Activated CD4-positive, alpha-beta T cell treated with anti-CD3 and anti-CD28 coated beads, Interleukin-2, amount 10 ng/mL, durations not matched to agents 7 days and 5 days (primary cell): ENCODE results near the gene MACROD1. TPM values are rescaled to one million over a fixed set of nuclear protein-coding genes. Genes with fewer than 3 reads are reported as not detected.

Source experiments
- CTCF ChIA-PET: fragments of 350-600 bp; sonication (Branson Sonifier 250); formaldehyde crosslinking; loops from one replicate; lab custom pipeline; 2021; ENCODE audit warnings: antibody characterized with exemption; lab: Charles Lee
- POLR2A ChIA-PET: fragments of 350-600 bp; sonication (Branson Sonifier 250); formaldehyde crosslinking; loops from one replicate; lab custom pipeline; 2021; ENCODE audit warnings: antibody characterized with exemption; lab: Charles Lee
- DNase-seq: peaks from one replicate; pipeline ENCODE4 v3.0.0-alpha.2; 2020
- H3K27ac Mint-ChIP-seq: one replicate; pipeline ENCODE4 v1.8.0; 2021; ENCODE audit warnings: mild to moderate bottlenecking, moderate library complexity, mixed read lengths
- H3K27me3 Mint-ChIP-seq: one replicate; pipeline ENCODE4 v1.8.0; 2021; ENCODE audit warnings: mixed read lengths
- H3K36me3 Mint-ChIP-seq: one replicate; pipeline ENCODE4 v1.8.0; 2021; ENCODE audit warnings: low read depth, mixed read lengths
- H3K4me1 Mint-ChIP-seq: one replicate; pipeline ENCODE4 v1.8.0; 2021; ENCODE audit warnings: mixed read lengths
- H3K4me3 Mint-ChIP-seq: one replicate; pipeline ENCODE4 v1.8.0; 2021; ENCODE audit warnings: mild to moderate bottlenecking, moderate library complexity, mixed read lengths
- H3K9me3 Mint-ChIP-seq: one replicate; pipeline ENCODE4 v1.8.0; 2021; ENCODE audit warnings: mixed read lengths
- total RNA-seq, 2 experiments: library from RNA; stranded (reverse); gene quantifications; one replicate each; pipeline ENCODE4 v1.2.3, GENCODE V29; 2021

Gene MACROD1
- total RNA-seq, 2 experiments from 2014 or later = 9.2 to 11.6 TPM

DNA sequence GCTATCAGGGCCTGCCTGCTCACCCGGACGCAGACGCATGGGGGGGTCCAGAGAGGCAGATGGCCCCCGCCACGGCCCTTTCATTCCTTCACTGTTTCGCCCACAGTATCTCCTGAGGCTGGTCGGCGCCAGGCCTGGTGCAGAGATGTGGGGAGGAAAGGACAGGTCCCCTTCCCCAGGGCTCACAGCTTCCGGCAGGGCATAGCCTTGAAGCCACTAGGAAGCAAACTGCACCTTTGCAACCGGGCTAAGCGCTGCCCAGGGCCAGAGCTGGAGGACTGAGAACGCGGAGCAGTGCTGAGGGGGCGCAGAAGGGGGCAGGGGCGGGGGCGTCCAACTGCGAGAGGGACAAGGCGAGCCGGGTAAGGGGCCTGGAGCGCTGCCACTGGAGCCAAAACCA is 150.4 kb downstream of the MACROD1 start:
- ChIA-PET CTCF (interaction anchor here (0.6 to 3.1 kb wide), 3 partner anchors 14 to 217 kb away, joined by 3 to 21 read pairs (median 3); no protein-coding TSS in a partner anchor), POLR2A (no interaction called here)
- no peak overlapping the region for H3K4me3 Mint-ChIP-seq
- peaks cover 8% of the 10 kb centered on the region for H3K9me3 Mint-ChIP-seq
- no peak overlapping the region for H3K27ac Mint-ChIP-seq
- no peak for DNase-seq
- H3K36me3 Mint-ChIP-seq = no peaks in the 10 kb centered on the region
- no peaks in the 10 kb centered on the region for H3K4me1 Mint-ChIP-seq
- no peaks in the 10 kb centered on the region for H3K27me3 Mint-ChIP-seq

DNA sequence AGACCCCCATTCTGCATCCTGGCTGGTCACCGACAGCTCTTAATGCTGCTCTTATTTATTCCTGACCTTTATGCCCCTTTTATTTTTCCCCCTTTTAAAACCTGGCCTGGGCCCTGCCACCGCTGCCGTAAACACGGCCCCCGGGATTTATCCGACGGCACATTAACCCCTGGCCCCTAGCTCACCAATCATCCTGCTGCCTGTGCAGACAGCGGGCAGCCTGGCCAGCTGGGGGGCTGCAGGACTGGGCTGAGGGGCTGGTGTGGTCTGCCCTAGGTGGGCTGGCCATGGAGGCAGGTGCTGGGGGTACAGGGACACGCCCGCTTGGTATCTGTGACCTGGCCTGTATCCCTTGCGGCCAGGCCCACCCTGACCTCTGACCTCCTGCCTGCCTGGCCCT is 151.6 kb downstream of the MACROD1 start:
- DNase-seq = no peak
- H3K27ac Mint-ChIP-seq = no peak overlapping the region
- no peaks in the 10 kb centered on the region for H3K27me3 Mint-ChIP-seq
- peaks cover 8% of the 10 kb centered on the region for H3K9me3 Mint-ChIP-seq
- POLR2A ChIA-PET = no interaction called here
- CTCF ChIA-PET = interaction anchor here (2.0 to 3.1 kb wide), 2 partner anchors 9 to 13 kb away, joined by 6 to 21 read pairs; no protein-coding TSS in a partner anchor
- H3K4me1 Mint-ChIP-seq = no peaks in the 10 kb centered on the region
- H3K4me3 Mint-ChIP-seq = no peak overlapping the region
- H3K36me3 Mint-ChIP-seq = no peaks in the 10 kb centered on the region

DNA sequence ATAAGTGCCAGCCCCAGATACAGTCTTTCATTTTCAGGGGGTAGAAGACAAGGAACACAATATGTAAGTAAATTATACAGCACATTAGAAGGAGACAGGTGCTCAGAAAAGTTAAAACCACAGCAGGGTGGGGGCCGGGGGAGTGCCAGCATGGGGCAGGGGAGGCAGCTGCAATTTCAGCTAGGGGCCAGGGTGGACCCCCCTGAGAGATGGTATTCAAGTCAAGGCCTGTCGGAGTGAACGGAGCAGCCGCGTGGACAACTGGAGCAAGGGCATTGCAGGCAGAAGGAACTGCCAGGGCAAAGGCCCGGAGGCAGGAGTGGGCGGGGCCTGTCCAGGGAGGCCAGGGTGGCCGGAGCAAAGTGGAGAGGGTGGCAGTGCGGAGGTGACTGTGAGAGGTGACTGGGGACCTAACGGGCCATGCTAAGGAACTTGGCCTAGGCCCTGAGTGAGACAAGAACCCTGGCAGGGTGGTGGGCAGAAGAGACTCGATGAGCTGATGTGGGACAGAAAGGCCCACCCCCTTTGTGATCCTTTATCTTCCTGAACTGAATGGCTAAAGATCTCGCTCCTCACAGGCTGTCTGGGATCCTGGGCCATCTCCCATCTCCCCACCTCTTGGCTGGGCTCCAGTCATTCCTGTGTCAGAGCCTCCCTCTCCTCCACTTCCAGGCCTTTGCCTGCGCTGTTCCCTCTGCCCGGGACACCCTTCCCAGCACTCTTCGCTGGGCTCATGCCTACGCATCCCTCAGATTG is 152.6 kb downstream of the MACROD1 start:
- CTCF ChIA-PET = interaction anchor here (2.0 to 3.1 kb wide), 2 partner anchors 10 to 12 kb away, joined by 6 to 21 read pairs; no protein-coding TSS in a partner anchor
- H3K36me3 Mint-ChIP-seq = no peaks in the 10 kb centered on the region

DNA sequence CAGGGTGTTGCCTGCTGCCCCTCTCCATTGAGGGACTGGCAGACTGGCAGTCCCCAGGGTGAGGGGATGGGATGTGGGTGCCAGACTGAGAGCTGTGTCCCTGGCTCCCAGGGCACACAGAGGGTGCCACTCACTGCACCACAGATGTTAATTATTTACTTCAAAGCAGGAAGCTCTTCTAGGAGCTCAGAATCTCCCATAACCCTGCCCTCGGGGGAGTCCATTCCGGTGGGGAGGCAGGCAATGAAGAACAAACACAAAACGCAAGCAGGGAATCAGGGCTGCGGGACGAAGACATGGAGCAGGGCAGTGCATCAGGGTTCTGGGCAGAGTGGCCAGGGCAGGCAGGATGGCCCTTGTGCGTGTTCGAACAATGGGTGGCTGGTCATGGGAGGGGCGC is 154.5 kb downstream of the MACROD1 start:
- Mint-ChIP-seq H3K9me3 (peaks cover 8% of the 10 kb centered on the region), H3K36me3 (no peaks in the 10 kb centered on the region), H3K4me1 (peaks cover 13% of the 10 kb centered on the region), H3K27me3 (peaks cover 24% of the 10 kb centered on the region), H3K4me3 (no peak overlapping the region), H3K27ac (no peak overlapping the region)
- ChIA-PET POLR2A (no interaction called here), CTCF (no interaction called here)
- DNase-seq = no peak

More for the DNA sequence above, 152.6 kb downstream of the MACROD1 start:
- DNase-seq = no peak
- Mint-ChIP-seq H3K4me1 (no peaks in the 10 kb centered on the region), H3K27ac (no peak overlapping the region), H3K27me3 (peaks cover 5% of the 10 kb centered on the region), H3K9me3 (peaks cover 8% of the 10 kb centered on the region), H3K4me3 (no peak overlapping the region)
- POLR2A ChIA-PET = no interaction called here

DNA sequence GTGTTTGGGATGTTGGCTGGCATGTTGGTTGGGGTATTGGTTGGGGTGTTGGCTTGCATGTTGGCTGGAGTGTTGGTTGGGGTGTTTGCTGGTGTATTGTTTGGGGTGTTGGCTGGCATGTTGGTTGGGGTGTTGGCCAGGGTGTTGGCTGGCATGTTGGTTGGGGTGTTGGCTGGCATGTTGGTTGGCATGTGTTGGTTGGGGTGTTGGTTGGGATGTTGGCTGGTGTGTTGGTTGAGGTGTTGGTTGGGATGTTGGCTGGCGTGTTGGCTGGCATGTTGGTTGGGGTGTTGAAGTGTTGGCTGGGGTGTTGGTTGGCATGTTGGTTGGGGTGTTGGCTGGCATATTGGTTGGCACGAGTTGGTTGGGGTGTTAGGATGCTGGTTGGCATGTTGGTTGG is 155.1 kb downstream of the MACROD1 start:
- Mint-ChIP-seq H3K9me3 (peaks cover 8% of the 10 kb centered on the region), H3K4me3 (no peak overlapping the region), H3K4me1 (peaks cover 13% of the 10 kb centered on the region), H3K27me3 (peaks cover 27% of the 10 kb centered on the region), H3K36me3 (no peaks in the 10 kb centered on the region), H3K27ac (no peak overlapping the region)
- DNase-seq = no peak
- POLR2A ChIA-PET = no interaction called here
- CTCF ChIA-PET = no interaction called here

- no peak for DNase-seq
- Mint-ChIP-seq H3K4me3 (no peak overlapping the region), H3K4me1 (peaks cover 13% of the 10 kb centered on the region), H3K27me3 (peaks cover 27% of the 10 kb centered on the region), H3K9me3 (peaks cover 8% of the 10 kb centered on the region), H3K27ac (no peak overlapping the region), H3K36me3 (no peaks in the 10 kb centered on the region)
- POLR2A ChIA-PET = no interaction called here
- CTCF ChIA-PET = interaction anchor here (1.6 kb wide), 1 partner anchor 8 kb away, joined by 4 read pairs; no protein-coding TSS in a partner anchor
These were observed 156.2 kb downstream of the MACROD1 start for GRCh38 chr11:64009710-64010109.

DNA sequence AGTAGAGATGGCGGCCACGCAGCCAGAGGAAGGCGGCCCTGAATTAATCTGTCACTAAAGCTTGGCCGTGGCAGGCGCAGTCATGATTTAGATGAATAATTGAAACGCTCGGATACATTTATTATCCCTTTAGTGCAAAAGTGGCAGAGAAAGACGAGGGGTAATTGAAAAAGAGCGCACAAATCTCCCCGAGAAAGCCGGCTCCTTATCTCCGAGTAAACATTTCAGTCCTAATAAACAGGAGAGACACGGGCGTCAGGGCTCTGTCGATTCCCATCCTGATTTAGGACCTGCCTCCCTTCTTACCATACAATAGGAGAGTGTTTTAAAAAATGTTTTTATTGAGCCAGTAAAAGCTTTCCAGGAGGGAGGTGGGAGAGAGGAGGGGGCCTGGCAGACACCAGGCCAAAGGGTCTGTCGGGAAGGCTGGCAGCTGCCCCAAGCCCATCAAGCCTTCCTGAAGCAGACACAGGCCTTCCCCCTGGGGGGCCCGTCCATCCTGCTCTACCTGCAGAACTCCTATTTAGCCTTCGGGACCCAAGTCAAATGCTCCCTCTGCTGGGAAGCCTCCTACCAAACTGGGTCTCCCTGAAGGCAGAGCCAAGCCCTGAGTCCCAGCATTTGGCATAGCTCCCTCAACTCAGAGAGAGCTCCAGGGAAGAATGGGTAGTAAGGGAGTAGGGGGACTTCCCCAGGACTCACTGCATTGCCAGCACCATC is 156.8 kb downstream of the MACROD1 start:
- H3K27me3 Mint-ChIP-seq = peaks cover 27% of the 10 kb centered on the region
- H3K27ac Mint-ChIP-seq = no peak overlapping the region
- CTCF ChIA-PET = interaction anchor here (0.9 to 1.6 kb wide), 2 partner anchors 9 kb away, joined by 3 to 4 read pairs; no protein-coding TSS in a partner anchor

DNA sequence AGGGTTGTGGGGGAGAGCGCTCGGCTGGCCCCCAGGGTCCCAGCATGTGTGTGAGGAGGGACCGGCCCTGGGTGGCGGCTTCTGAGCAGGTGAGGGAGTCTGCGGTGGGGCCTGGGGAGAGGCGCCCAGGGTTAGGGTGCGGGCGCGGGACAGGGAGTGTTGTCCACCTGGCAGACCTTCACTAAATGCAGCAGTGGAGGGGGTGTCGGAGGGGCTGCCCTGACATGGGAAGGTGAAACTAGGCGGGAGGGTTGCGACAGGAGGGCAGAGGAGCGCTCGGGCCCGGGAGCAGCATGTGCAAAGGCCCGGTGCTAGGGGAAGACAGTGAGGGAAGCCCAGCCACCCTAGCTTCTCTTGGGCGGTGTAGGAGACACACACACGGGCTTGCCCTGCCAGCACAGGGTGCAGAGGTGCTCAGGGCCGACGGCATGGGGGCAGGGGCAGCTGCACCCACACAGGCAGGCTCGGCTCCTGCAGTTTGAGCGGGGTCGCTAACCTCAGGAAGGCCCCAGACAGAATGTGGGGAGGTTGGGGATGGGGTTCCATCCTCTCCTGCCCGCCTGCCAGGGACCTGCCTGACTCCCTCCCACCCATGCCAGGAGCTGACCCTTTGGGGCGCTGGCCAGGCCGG is 157.5 kb downstream of the MACROD1 start:
- H3K27ac Mint-ChIP-seq = no peak overlapping the region
- peaks cover 13% of the 10 kb centered on the region for H3K4me1 Mint-ChIP-seq
- no peak for DNase-seq
- H3K36me3 Mint-ChIP-seq = no peaks in the 10 kb centered on the region
- CTCF ChIA-PET = interaction anchor here (0.9 to 1.6 kb wide), 2 partner anchors 8 to 10 kb away, joined by 3 to 4 read pairs; no protein-coding TSS in a partner anchor
- peaks cover 8% of the 10 kb centered on the region for H3K9me3 Mint-ChIP-seq
- peaks cover 27% of the 10 kb centered on the region for H3K27me3 Mint-ChIP-seq
- POLR2A ChIA-PET = no interaction called here
- H3K4me3 Mint-ChIP-seq = no peak overlapping the region

More for the DNA sequence above, 156.8 kb downstream of the MACROD1 start:
- no peak overlapping the region for H3K4me3 Mint-ChIP-seq
- peaks cover 13% of the 10 kb centered on the region for H3K4me1 Mint-ChIP-seq
- H3K36me3 Mint-ChIP-seq = no peaks in the 10 kb centered on the region
- peaks cover 8% of the 10 kb centered on the region for H3K9me3 Mint-ChIP-seq
- no peak for DNase-seq
- POLR2A ChIA-PET = interaction anchor here (0.6 kb wide), 1 partner anchor 30 kb away, joined by 3 read pairs; no protein-coding TSS in a partner anchor

GRCh38 chr11:64007629-64008282 is 158.2 kb downstream of the MACROD1 start:
- no peak overlapping the region for H3K4me3 Mint-ChIP-seq
- no peaks in the 10 kb centered on the region for H3K36me3 Mint-ChIP-seq
- H3K27ac Mint-ChIP-seq = no peak overlapping the region
- POLR2A ChIA-PET = no interaction called here
- H3K9me3 Mint-ChIP-seq = peaks cover 8% of the 10 kb centered on the region
- DNase-seq = no peak
- H3K4me1 Mint-ChIP-seq = peaks cover 13% of the 10 kb centered on the region
- H3K27me3 Mint-ChIP-seq = peaks cover 29% of the 10 kb centered on the region
- CTCF ChIA-PET = interaction anchor here (0.6 to 1.8 kb wide), 2 partner anchors 10 to 250 kb away, joined by 4 to 6 read pairs; no protein-coding TSS in a partner anchor

GRCh38 chr11:64007160-64007628 is 158.7 kb downstream of the MACROD1 start:
- Mint-ChIP-seq H3K36me3 (no peaks in the 10 kb centered on the region), H3K27ac (no peak overlapping the region), H3K4me3 (no peak overlapping the region), H3K27me3 (peaks cover 29% of the 10 kb centered on the region), H3K4me1 (peaks cover 13% of the 10 kb centered on the region), H3K9me3 (peaks cover 8% of the 10 kb centered on the region)
- no peak for DNase-seq
- CTCF ChIA-PET = interaction anchor here (0.6 to 1.8 kb wide), 2 partner anchors 10 to 249 kb away, joined by 4 to 6 read pairs; no protein-coding TSS in a partner anchor
- POLR2A ChIA-PET = no interaction called here

- Mint-ChIP-seq H3K9me3 (peaks cover 8% of the 10 kb centered on the region), H3K27ac (no peak overlapping the region), H3K27me3 (peaks cover 31% of the 10 kb centered on the region), H3K4me3 (no peak overlapping the region), H3K4me1 (peaks cover 14% of the 10 kb centered on the region), H3K36me3 (no peaks in the 10 kb centered on the region)
- no peak for DNase-seq
- ChIA-PET POLR2A (no interaction called here), CTCF (interaction anchor here (0.6 to 1.8 kb wide), 2 partner anchors 11 to 26 kb away, joined by 3 to 6 read pairs; no protein-coding TSS in a partner anchor)
These were observed 159.5 kb downstream of the MACROD1 start for GRCh38 chr11:64006398-64006797.

DNA sequence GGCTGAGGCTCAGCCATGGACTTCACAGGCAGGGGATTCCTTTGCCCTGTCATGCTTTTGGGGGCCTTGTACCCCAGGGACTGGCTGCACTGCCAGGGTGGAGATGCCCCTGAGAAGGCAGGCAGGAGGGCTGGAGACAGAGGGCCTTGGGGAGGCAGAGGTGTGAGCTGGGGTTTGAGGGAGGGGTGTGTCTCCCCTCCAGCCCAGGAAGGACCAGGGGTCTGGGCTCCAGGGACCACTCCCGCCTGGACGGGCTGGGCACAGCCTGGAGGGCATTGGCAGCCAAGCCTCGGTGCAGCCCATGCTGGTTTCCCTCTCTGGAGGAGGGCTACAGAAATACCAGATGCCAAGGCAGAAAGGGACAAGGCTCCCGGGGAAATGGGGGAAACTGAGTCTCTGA is 160.2 kb downstream of the MACROD1 start:
- ChIA-PET POLR2A (no interaction called here), CTCF (interaction anchor here (1.8 kb wide), 1 partner anchor 12 kb away, joined by 6 read pairs; no protein-coding TSS in a partner anchor)
- peaks cover 31% of the 10 kb centered on the region for H3K27me3 Mint-ChIP-seq
- H3K4me3 Mint-ChIP-seq = no peak overlapping the region
- no peak overlapping the region for H3K27ac Mint-ChIP-seq
- H3K9me3 Mint-ChIP-seq = peaks cover 2% of the 10 kb centered on the region
- DNase-seq = no peak
- peaks cover 16% of the 10 kb centered on the region for H3K4me1 Mint-ChIP-seq
- H3K36me3 Mint-ChIP-seq = no peaks in the 10 kb centered on the region
